H9 (cell line): ENCODE data around the gene WFIKKN1. TPM values are rescaled to one million over a fixed set of nuclear protein-coding genes. Genes with fewer than 3 reads are reported as not detected.

Source experiments
- DNase-seq: peaks from one replicate; pipeline ENCODE4 v3.0.0-alpha.2; 2017
- H2AFZ ChIP-seq: one replicate; pipeline ENCODE4 v1.6.1; 2013; ENCODE audit warnings: mild to moderate bottlenecking, low read length, control low read depth, moderate library complexity
- H2AK5ac ChIP-seq: 2 replicates; pipeline ENCODE4 v1.6.1; 2013; ENCODE audit warnings: low read length, control low read depth, mixed read lengths; ENCODE audit not compliant: insufficient read length
- H2BK120ac ChIP-seq: one replicate; pipeline ENCODE4 v1.6.1; 2013; ENCODE audit warnings: low read depth, mild to moderate bottlenecking, low read length, control low read depth, inconsistent platforms; ENCODE audit not compliant: poor library complexity, severe bottlenecking
- H2BK12ac ChIP-seq: 2 replicates; pipeline ENCODE4 v1.6.1; 2013; ENCODE audit warnings: low read length, control low read depth, mixed read lengths, low read depth; ENCODE audit not compliant: insufficient read length
- H2BK15ac ChIP-seq: 2 replicates; pipeline ENCODE4 v1.6.1; 2013; ENCODE audit warnings: low read depth, low read length, control low read depth
- H2BK20ac ChIP-seq: one replicate; pipeline ENCODE4 v1.6.1; 2013; ENCODE audit warnings: low read depth, mild to moderate bottlenecking, low read length, control low read depth, inconsistent platforms; ENCODE audit not compliant: poor library complexity, severe bottlenecking
- H2BK5ac ChIP-seq: 2 replicates; pipeline ENCODE4 v1.6.1; 2013; ENCODE audit warnings: low read length, control low read depth, mixed read lengths; ENCODE audit not compliant: insufficient read length
- H3K14ac ChIP-seq: 2 replicates; pipeline ENCODE4 v1.6.1; 2013; ENCODE audit warnings: low read length, control low read depth; ENCODE audit not compliant: insufficient read depth
- H3K18ac ChIP-seq: 2 replicates; pipeline ENCODE4 v1.6.1; 2013; ENCODE audit warnings: low read depth, mild to moderate bottlenecking, mixed read lengths, low read length, control low read depth; ENCODE audit not compliant: insufficient read length
- H3K23ac ChIP-seq: 2 replicates; pipeline ENCODE4 v1.6.1; 2013; ENCODE audit warnings: low read length, control low read depth, mixed read lengths, low read depth; ENCODE audit not compliant: insufficient read length
- H3K23me2 ChIP-seq: 2 replicates; pipeline ENCODE4 v1.6.1; 2013; ENCODE audit warnings: low read depth, mild to moderate bottlenecking, mixed read lengths, low read length, control low read depth; ENCODE audit not compliant: insufficient read length, poor library complexity, severe bottlenecking
- H3K27ac ChIP-seq: 2 replicates; pipeline ENCODE4 v1.5.1; 2013; ENCODE audit warnings: low read length, control low read depth, mixed read lengths, low read depth; ENCODE audit not compliant: insufficient read length
- H3K27me3 ChIP-seq: 2 replicates; pipeline ENCODE4 v1.6.1; 2013; ENCODE audit warnings: low read length, control low read depth, inconsistent platforms; ENCODE audit not compliant: insufficient read depth
- H3K4ac ChIP-seq: 2 replicates; pipeline ENCODE4 v1.6.1; 2013; ENCODE audit warnings: low read depth, mild to moderate bottlenecking, control low read depth, inconsistent platforms, low read length, moderate library complexity
- H3K4me1 ChIP-seq: 2 replicates; pipeline ENCODE4 v1.6.1; 2013; ENCODE audit warnings: low read length, control low read depth, inconsistent platforms; ENCODE audit not compliant: insufficient read depth
- H3K4me2 ChIP-seq: 2 replicates; pipeline ENCODE4 v1.6.1; 2013; ENCODE audit warnings: low read length, control low read depth, mixed read lengths; ENCODE audit not compliant: insufficient read length, insufficient read depth
- H3K56ac ChIP-seq: 2 replicates; pipeline ENCODE4 v1.6.1; 2013; ENCODE audit warnings: low read depth, mild to moderate bottlenecking, mixed read lengths, low read length, control low read depth; ENCODE audit not compliant: insufficient read length
- H3K79me1 ChIP-seq: 2 replicates; pipeline ENCODE4 v1.6.1; 2013; ENCODE audit warnings: low read depth, mild to moderate bottlenecking, moderate library complexity, low read length, control low read depth, inconsistent platforms; ENCODE audit not compliant: insufficient read depth, poor library complexity, severe bottlenecking
- H3K79me2 ChIP-seq: 2 replicates; pipeline ENCODE4 v1.6.1; 2013; ENCODE audit warnings: low read length, control low read depth, inconsistent platforms; ENCODE audit not compliant: insufficient read depth
- H3K9ac ChIP-seq: 2 replicates; pipeline ENCODE4 v1.6.1; 2013; ENCODE audit warnings: low read length, control low read depth, mixed read lengths; ENCODE audit not compliant: insufficient read length; ENCODE audit errors: extremely low read depth
- H3K9me3 ChIP-seq: one replicate; pipeline ENCODE4 v1.6.1; 2013; ENCODE audit warnings: low read depth, low read length, inconsistent platforms; ENCODE audit not compliant: control insufficient read depth
- H3T11ph ChIP-seq: one replicate; pipeline ENCODE4 v1.6.1; 2013; ENCODE audit warnings: mild to moderate bottlenecking, low read length, control low read depth, inconsistent platforms
- H4K20me1 ChIP-seq: one replicate; pipeline ENCODE4 v1.6.1; 2013; ENCODE audit not compliant: control insufficient read depth, insufficient read length, insufficient read depth
- H4K5ac ChIP-seq: 2 replicates; pipeline ENCODE4 v1.6.1; 2013; ENCODE audit warnings: low read depth, mild to moderate bottlenecking, mixed read lengths, low read length, control low read depth; ENCODE audit not compliant: insufficient read length
- H4K8ac ChIP-seq: replicated peaks from 2 replicates; pipeline ENCODE4 v1.6.1; 2013; ENCODE audit warnings: low read length, control low read depth, mixed read lengths, low read depth; ENCODE audit not compliant: insufficient read length
- H4K91ac ChIP-seq: 2 replicates; pipeline ENCODE4 v1.6.1; 2013; ENCODE audit warnings: low read depth, mild to moderate bottlenecking, moderate library complexity, mixed read lengths, low read length, control low read depth; ENCODE audit not compliant: insufficient read length
- H3K27ac Mint-ChIP-seq, 3 experiments: 2 replicates in 2 of 3; 3 replicates in 1 of 3; pipeline ENCODE4 v1.8.0; 2020 to 2021; ENCODE audit warnings: mixed read lengths in 3 of 3, mild to moderate bottlenecking in 1 of 3, moderate library complexity in 1 of 3
- H3K27me3 Mint-ChIP-seq: 2 replicates; pipeline ENCODE4 v1.8.0; 2021; ENCODE audit warnings: low read depth, mild to moderate bottlenecking, moderate library complexity, mixed read lengths
- H3K36me3 Mint-ChIP-seq, 3 experiments: 2 replicates in 2 of 3; 3 replicates in 1 of 3; pipeline ENCODE4 v1.8.0; 2020 to 2021; ENCODE audit warnings: low read depth in 3 of 3, mixed read lengths in 3 of 3; ENCODE audit not compliant: insufficient read depth in 1 of 3
- H3K4me1 Mint-ChIP-seq, 2 experiments: 2 replicates each; pipeline ENCODE4 v1.8.0; 2020; ENCODE audit warnings: mixed read lengths in 2 of 2
- H3K4me3 Mint-ChIP-seq, 2 experiments: 2 replicates in 1 of 2; 3 replicates in 1 of 2; pipeline ENCODE4 v1.8.0; 2020 to 2021; ENCODE audit warnings: mild to moderate bottlenecking in 2 of 2, mixed read lengths in 2 of 2, moderate library complexity in 1 of 2
- H3K9me3 Mint-ChIP-seq, 2 experiments: 2 replicates in 1 of 2; 3 replicates in 1 of 2; pipeline ENCODE4 v1.8.0; 2020; ENCODE audit warnings: mild to moderate bottlenecking in 2 of 2, mixed read lengths in 2 of 2, moderate library complexity in 1 of 2
- WGBS: extraction: QIAGEN DNeasy Blood & Tissue Kit; methylation state at CpG from one replicate; pipeline ENCODE4 v1.1.7; 2013; ENCODE audit warnings: missing lambda C conversion rate, low lambda C conversion rate, mixed read lengths; ENCODE audit not compliant: insufficient read length; ENCODE audit errors: extremely low coverage; 5-methylcytosine and 5-hydroxymethylcytosine counted together
- total RNA-seq: library from RNA; stranded (reverse); gene quantifications from 2 replicates; pipeline ENCODE4 v1.2.1, GENCODE V29; 2021
- TF ChIP-seq, protein P1 (sequence below): fragments of 200-600 bp; sonication (generic); conservative IDR thresholded peaks from 3 replicates; pipeline ENCODE4 v1.8.0; 2021; ENCODE audit warnings: antibody characterized with exemption, mild to moderate bottlenecking

WFIKKN1 gene
- total RNA-seq, 1 experiment from 2014 or later = 8.3 TPM

- no peak for DNase-seq
- Histone ChIP-seq H3K23me2 (no peaks in the 10 kb centered on the region), H4K5ac (no peak overlapping the region), H3K4ac (no peak overlapping the region), H3K9me3 (no peaks in the 10 kb centered on the region), H2AK5ac (no peak overlapping the region), H4K8ac (no peak overlapping the region), H3K79me2 (no peaks in the 10 kb centered on the region), H2BK15ac (no peak overlapping the region), H3K27ac (no peak overlapping the region), H2BK120ac (no peak overlapping the region), H3K18ac (no peak overlapping the region), H3K23ac (no peak overlapping the region), H3K4me1 (no peaks in the 10 kb centered on the region), H3K14ac (no peak overlapping the region), H3K27me3 (no peaks in the 10 kb centered on the region), H4K91ac (no peak overlapping the region), H2BK5ac (no peak overlapping the region), H2BK20ac (no peak overlapping the region), H3K56ac (no peak overlapping the region), H3K79me1 (no peaks in the 10 kb centered on the region), H3K4me2 (no peak overlapping the region), H3T11ph (no peak overlapping the region), H2AFZ (no peak overlapping the region), H2BK12ac (no peak overlapping the region), H3K9ac (no peak overlapping the region), H4K20me1 (no peaks in the 10 kb centered on the region)
- H3K27ac Mint-ChIP-seq = peak overlapping the region in 1 of 3 experiments; percentile 13; a peak in 2 of 7 replicates
- no CpG with 5 or more reads among the region's 13 CpGs for WGBS
- H3K4me1 Mint-ChIP-seq = peaks cover 4 to 5% of the 10 kb centered on the region in 2 experiments
- 0 out of 5 replicates have a peak, but pooled peaks cover 0 to 3% of the 10 kb centered on the region in 2 experiments for H3K9me3 Mint-ChIP-seq
- H3K36me3 Mint-ChIP-seq = peaks cover 7 to 14% (median 11%) of the 10 kb centered on the region in 3 experiments; a peak in 6 of 7 replicates
- H3K4me3 Mint-ChIP-seq = no peak overlapping the region
- no peaks in the 10 kb centered on the region for H3K27me3 Mint-ChIP-seq
- TF ChIP-seq, protein P1, sequence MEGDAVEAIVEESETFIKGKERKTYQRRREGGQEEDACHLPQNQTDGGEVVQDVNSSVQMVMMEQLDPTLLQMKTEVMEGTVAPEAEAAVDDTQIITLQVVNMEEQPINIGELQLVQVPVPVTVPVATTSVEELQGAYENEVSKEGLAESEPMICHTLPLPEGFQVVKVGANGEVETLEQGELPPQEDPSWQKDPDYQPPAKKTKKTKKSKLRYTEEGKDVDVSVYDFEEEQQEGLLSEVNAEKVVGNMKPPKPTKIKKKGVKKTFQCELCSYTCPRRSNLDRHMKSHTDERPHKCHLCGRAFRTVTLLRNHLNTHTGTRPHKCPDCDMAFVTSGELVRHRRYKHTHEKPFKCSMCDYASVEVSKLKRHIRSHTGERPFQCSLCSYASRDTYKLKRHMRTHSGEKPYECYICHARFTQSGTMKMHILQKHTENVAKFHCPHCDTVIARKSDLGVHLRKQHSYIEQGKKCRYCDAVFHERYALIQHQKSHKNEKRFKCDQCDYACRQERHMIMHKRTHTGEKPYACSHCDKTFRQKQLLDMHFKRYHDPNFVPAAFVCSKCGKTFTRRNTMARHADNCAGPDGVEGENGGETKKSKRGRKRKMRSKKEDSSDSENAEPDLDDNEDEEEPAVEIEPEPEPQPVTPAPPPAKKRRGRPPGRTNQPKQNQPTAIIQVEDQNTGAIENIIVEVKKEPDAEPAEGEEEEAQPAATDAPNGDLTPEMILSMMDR = no peak
Measured at GRCh38 chr16:615122-615521, 15.7 kb upstream of the WFIKKN1 start.
